GM18526 (cell line): ENCODE data around the gene SETDB2.

Experiments used
- POLR2A ChIP-seq: IDR thresholded peaks from 3 replicates; pipeline ENCODE4 v1.6.1; 2011; ENCODE audit not compliant: insufficient read length; ENCODE audit errors: extremely low read depth

The SETDB2 gene

DNA sequence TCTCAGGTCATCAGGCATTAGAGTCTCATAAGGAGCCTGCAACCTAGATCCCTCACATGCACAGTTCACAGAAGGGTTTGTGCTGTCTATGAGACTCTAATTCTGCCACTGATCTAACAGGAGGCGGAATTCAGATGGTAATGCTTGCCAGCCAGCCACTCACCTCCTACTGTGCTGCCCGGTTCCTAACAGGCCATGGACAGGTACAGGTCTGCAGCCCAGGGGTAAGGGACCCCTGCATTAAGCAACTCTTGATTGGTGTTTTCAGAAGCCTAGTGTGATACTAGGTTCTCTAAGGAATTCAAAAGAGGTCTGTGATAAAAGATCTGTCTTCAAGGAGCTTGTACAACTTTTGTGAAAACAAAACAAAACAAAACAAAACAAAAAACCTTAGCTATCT is 31.3 kb upstream of the SETDB2 start:
- no peak for TF ChIP-seq POLR2A

DNA sequence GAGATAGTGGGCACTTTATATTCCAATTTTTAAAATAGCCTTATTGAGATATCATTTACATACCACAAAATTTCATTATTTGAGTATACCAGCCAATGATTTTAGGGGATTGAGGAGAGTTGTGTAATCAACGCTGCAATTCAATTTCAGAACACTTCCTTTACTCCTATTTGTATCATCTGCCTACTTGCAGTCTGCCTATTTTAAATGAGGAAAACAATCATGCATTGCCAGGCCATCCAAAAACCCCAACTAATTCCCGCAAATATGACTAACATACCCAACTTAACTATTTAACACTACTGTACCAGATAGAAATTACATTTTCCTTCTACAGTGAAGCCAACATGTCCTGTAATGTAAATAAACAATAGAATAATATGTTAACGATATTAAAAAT is 26.9 kb upstream of the SETDB2 start:
- no peak for TF ChIP-seq POLR2A

DNA sequence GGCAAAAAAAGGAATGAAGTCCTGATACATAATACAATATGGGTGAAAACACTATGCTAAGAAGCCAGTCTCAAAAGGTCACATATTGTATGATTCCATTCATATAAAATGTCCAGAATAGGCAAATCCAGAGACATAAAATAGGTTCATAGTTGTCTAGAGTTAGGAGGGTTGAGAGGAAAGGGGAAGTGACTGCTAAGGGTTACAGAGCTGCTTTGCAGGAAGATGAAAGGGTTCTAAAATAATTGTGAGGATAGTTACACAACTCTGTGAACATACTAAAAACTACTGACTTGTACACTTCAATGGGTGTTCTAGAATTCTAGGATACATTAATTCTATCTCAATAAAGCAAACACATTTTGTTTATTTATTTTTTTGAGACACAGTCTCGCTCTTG is 25.9 kb upstream of the SETDB2 start:
- no peak for TF ChIP-seq POLR2A

DNA sequence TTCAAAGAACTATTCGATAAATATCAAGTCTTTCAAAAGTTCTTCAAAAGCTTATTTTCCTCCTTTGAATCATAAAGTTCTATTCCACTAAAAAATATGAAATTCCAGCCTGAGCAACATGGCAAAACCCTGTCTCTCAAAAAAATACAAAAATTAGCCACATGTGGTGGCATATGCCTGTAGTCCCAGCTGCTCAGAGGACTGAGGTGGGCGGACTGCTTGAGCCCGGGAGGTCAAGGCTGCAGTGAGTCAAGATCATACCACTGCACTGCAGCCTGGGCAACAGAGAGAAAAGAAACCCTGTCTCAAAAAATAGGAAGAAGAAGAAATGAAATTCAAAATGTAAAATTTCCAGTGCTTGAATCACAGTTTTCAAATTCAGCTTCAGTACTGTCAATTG is 24.8 kb upstream of the SETDB2 start:
- no peak for TF ChIP-seq POLR2A

- TF ChIP-seq POLR2A, result no peak
These were observed 22.7 kb upstream of the SETDB2 start for GRCh38 chr13:49421391-49421790.

- no peak for TF ChIP-seq POLR2A
These were observed 20.0 kb upstream of the SETDB2 start for GRCh38 chr13:49424011-49424560.

DNA sequence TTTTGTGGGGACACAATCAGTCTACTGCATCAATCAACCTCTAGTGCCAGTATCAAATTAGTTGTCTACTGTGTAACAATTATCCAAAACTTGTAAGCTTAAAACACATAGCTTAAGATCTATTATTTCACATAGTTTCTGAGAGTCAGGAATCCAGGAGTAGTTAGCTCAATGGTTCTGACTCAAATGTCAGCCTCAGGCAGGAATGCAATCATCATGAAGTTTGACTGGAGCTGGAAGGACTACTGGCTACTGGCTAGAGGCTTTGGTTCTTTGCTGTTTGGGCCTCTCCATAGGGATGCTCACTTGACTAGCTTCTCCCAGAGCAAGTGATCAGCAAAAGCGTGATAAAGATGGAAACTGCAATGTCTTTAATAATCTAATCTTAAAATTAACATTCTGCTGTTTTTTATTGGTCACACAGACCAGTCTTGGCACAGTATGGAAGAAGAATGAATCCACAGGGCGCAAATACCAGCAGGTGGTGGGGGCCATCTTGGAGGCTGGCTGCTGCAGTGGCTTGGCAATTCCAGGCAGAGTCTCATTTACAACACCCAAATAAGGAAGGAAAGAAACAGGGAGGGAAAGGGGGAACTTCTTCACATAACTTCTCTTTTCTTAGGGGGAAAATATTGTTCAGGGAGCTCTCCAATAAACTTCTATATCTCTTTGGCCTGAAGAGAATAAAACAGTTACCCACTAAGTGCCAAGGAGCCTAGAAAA is 15.9 kb upstream of the SETDB2 start:
- TF ChIP-seq POLR2A, result no peak

GRCh38 chr13:49429121-49429520 is 15.0 kb upstream of the SETDB2 start:
- no peak for TF ChIP-seq POLR2A

DNA sequence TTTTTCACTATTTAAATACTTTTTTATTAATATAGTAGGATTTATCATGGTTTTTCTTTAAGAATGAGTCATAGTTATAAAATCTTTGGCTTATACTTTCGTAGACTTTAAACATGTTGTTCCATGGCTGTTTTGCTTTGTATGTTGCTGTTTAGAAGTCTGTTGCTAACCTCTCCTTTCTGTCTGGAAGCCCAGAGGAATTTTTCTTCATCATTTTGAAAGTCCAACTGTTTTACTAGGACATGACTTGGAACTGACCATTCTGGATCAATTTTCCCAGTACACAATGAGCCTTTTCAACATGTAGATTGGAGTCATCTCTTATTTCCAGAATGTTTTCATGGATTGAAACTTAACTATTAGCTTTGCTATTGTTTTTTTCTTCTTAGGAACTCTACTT is 8.1 kb upstream of the SETDB2 start:
- TF ChIP-seq POLR2A, result no peak

DNA sequence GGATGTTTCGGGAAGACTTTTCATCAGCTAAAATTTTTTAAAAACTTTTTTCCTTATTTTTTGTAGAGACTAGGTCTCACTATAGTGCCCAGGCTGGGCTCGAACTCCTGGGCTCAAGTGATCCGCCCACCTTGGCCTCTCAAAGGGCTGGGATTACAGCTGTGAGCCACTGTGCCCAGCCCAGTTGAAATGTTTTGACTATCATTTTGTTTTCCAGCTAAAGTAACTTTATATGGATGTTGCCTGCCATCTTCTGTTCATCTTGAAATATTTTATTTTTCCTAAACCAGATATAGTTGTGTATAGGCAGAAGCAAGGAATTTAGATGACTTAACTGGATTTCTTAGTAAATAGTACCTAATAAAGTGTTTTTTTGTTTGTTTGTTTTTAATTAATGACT is 7.2 kb upstream of the SETDB2 start:
- TF ChIP-seq POLR2A, result no peak

DNA sequence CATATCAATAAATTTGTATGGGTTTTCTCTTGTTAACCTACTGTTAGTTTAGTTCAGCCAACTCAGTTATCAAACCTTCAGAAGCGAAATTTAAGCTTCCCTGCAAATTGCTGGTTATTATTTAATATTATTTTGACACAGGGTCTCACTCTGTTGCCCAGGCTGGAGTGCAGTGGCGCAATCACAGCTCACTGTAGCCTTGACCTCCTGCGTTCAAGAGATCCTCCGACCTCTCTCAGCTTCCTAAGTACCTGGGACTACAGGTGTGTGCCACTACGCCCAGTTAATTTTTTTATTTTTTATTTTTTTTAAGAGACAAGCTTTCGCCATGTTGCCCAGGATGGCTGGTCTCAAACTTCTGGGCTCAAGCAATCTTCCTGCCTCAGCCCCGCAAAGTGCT is 6.4 kb upstream of the SETDB2 start:
- no peak for TF ChIP-seq POLR2A

GRCh38 chr13:49439609-49440008 is 4.5 kb upstream of the SETDB2 start:
- no peak for TF ChIP-seq POLR2A

GRCh38 chr13:49441312-49441711 is 2.8 kb upstream of the SETDB2 start:
- no peak for TF ChIP-seq POLR2A

- no peak for TF ChIP-seq POLR2A
These were observed 2.2 kb upstream of the SETDB2 start for GRCh38 chr13:49441846-49442245.

DNA sequence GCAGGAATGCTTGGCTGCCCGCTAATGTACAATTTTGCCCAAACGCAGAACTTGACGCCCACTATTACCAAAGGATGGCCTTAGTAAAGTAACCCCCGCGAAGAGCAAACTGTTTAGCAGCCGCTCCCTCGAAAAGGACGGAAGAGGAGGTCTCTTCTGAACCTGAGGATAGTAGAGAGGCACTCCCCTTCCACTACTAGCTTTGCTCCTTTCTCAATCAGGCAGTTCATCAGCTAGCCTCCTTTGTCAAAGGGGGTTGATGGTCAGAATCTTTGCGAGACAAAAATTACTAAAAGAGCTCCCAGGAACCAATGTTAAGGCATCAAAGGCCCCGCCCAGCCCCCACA is 744 bp upstream of the SETDB2 start:
- TF ChIP-seq POLR2A, result no peak

DNA sequence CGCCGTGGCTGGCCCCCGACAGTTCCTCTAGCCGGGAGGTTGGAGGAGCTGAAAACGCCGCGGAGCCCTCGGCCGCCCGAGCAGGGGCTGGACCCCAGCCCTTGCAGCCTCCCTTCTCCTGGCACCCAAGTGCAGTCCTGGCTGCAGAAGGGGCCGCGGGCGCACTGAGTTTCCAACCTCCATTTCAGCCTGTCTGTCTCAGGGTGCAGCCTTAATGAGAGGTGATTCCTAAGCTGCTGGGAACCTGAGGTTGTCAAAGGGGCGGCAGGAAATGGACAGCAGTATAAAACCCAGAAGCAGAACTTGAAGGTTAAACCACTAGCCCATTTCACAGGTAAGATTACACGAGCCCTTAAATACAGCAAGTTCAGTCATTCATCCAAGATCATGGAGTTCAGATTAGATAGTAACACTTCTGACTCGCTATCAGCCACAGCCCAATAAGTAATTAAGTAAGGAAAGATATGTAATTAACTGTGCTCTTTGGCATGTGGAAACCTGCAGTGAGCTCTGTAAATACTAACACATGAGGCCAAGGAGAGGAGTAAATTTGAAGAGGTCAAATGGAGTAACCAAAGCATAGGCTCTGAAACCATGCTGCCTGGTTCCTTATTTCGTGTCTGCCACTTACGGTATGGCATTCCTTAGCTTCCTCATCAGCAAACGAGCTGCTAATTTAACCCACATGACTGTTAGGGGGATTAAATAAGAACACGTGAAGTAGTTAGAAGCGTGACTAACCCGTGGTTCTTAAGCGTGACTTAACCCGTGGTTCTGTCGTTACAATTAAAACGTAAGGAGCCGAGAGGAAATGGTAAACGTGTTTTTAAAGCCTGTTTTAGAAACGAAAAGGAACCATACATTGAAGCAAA is 686 bp downstream of the SETDB2 start:
- TF ChIP-seq POLR2A, result no peak

DNA sequence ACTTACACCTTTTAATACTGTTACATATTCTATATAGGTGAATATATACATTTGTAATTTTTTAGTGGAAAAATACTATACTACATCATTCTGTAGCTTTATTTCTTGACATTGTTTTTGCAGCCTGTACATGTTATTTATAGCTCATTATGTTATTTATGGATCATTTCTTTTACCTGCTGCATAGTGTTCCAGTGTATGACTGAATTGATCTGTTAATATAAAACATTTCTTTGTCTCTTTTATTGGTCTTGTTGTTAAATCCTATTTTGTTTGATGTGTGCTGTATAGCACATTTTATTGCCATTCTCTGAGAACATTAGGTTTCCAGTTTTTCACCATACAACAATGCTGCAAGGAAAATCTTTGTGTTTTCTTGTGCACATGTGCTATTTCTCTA is 2.4 kb downstream of the SETDB2 start:
- no peak for TF ChIP-seq POLR2A

- no peak for TF ChIP-seq POLR2A
These were observed 4.7 kb downstream of the SETDB2 start for GRCh38 chr13:49448753-49449152.
